HepG2 (cell line): Measurements from ENCODE around the gene MAP2K7. TPM values are rescaled to one million over a fixed set of nuclear protein-coding genes. Genes with fewer than 3 reads are reported as not detected.

Experiments
- ARNT ChIP-seq: fragments of 450-650 bp; IDR thresholded peaks from 2 replicates; pipeline ENCODE4 v1.6.1; 2017
- CEBPB ChIP-seq: IDR thresholded peaks from 2 replicates; pipeline ENCODE4 v1.6.1; 2011; ENCODE audit warnings: low read depth, low read length, improper control_type of control experiment, borderline replicate concordance
- EED ChIP-seq: sonication (generic); formaldehyde crosslinking; IDR thresholded peaks from 2 replicates; pipeline ENCODE4 v1.5.0; 2020; ENCODE audit warnings: mild to moderate bottlenecking, missing genetic modification reagents
- EZH2 ChIP-seq: conservative IDR thresholded peaks from 2 replicates; pipeline ENCODE4 v1.6.1; 2012; ENCODE audit warnings: mild to moderate bottlenecking, low read depth, low read length, moderate library complexity
- GMEB2 ChIP-seq: IDR thresholded peaks from 2 replicates; pipeline ENCODE4 v1.6.1; 2016; ENCODE audit warnings: missing biosample characterization, missing genetic modification reagents, low read depth
- HDAC2 ChIP-seq: sonication (generic); formaldehyde crosslinking; IDR thresholded peaks from 2 replicates; pipeline ENCODE4 v1.4.0; 2020; ENCODE audit warnings: missing genetic modification reagents
- HDAC6 ChIP-seq: fragments of 200-600 bp; sonication (generic); IDR thresholded peaks from 2 replicates; pipeline ENCODE4 v1.7.0; 2017; ENCODE audit warnings: mild to moderate bottlenecking, antibody characterized with exemption, low read length, low read depth
- HES4 ChIP-seq: sonication (generic); formaldehyde crosslinking; IDR thresholded peaks from 2 replicates; pipeline ENCODE4 v1.9.0; 2021; ENCODE audit warnings: mild to moderate bottlenecking, missing genetic modification reagents, borderline replicate concordance
- HNF4G ChIP-seq, 2 experiments: sonication (generic) in 1 of 2; formaldehyde crosslinking in 1 of 2; IDR thresholded peaks; 2 replicates each; pipeline versions ENCODE4 v1.4.0 to v1.6.1; 2011 to 2020; ENCODE audit warnings: borderline replicate concordance in 2 of 2, low read depth in 2 of 2, mild to moderate bottlenecking in 2 of 2, low read length in 1 of 2, missing genetic modification reagents in 1 of 2, moderate library complexity in 1 of 2
- KLF6 ChIP-seq: IDR thresholded peaks from 2 replicates; pipeline ENCODE4 v1.8.0; 2016; ENCODE audit warnings: missing biosample characterization, missing genetic modification reagents
- MTA1 ChIP-seq: sonication (generic); formaldehyde crosslinking; IDR thresholded peaks from 2 replicates; pipeline ENCODE4 v1.4.0; 2020; ENCODE audit warnings: missing genetic modification reagents, mild to moderate bottlenecking, borderline replicate concordance
- MTF1 ChIP-seq: sonication (generic); formaldehyde crosslinking; IDR thresholded peaks from 2 replicates; pipeline ENCODE4 v1.5.0; 2020; ENCODE audit warnings: missing genetic modification reagents
- NCOA1 ChIP-seq: sonication (generic); formaldehyde crosslinking; IDR thresholded peaks from 2 replicates; pipeline ENCODE4 v1.9.0; 2021; ENCODE audit warnings: missing genetic modification reagents
- SMAD9 ChIP-seq: sonication (generic); formaldehyde crosslinking; IDR thresholded peaks from 2 replicates; pipeline ENCODE4 v1.5.1; 2020; ENCODE audit warnings: mild to moderate bottlenecking, missing genetic modification reagents
- SOX13 ChIP-seq, 3 experiments: fragments of 450-650 bp in 1 of 3; sonication (generic) in 1 of 3; formaldehyde crosslinking in 1 of 3; IDR thresholded peaks in 2 of 3; conservative IDR thresholded peaks in 1 of 3; 2 replicates each; pipeline versions ENCODE4 v1.5.0 to v1.6.1; 2016 to 2020; ENCODE audit warnings: antibody characterized with exemption in 1 of 3, mild to moderate bottlenecking in 1 of 3, missing compliant biosample characterization in 1 of 3, missing genetic modification reagents in 1 of 3, moderate library complexity in 1 of 3
- TBX2 ChIP-seq: sonication (generic); formaldehyde crosslinking; IDR thresholded peaks from 2 replicates; pipeline ENCODE4 v1.5.0; 2020; ENCODE audit warnings: missing genetic modification reagents, mild to moderate bottlenecking, borderline replicate concordance
- TBX3 ChIP-seq: fragments of 450-650 bp; IDR thresholded peaks from 2 replicates; pipeline ENCODE4 v1.6.1; 2017; ENCODE audit warnings: antibody characterized with exemption, mild to moderate bottlenecking, inconsistent platforms, borderline replicate concordance
- TCF7 ChIP-seq: sonication (generic); IDR thresholded peaks from 2 replicates; pipeline ENCODE4 v1.6.1; 2016; ENCODE audit warnings: antibody characterized with exemption, low read depth
- ZFP1 ChIP-seq: IDR thresholded peaks from 2 replicates; pipeline ENCODE4 v1.6.1; 2016
- ZKSCAN1 ChIP-seq: fragments of 150-350 bp; IDR thresholded peaks from 2 replicates; pipeline ENCODE4 v1.6.1; 2014; ENCODE audit warnings: low read length
- ZNF383 ChIP-seq: sonication (generic); formaldehyde crosslinking; IDR thresholded peaks from 2 replicates; pipeline ENCODE4 v1.4.0; 2020; ENCODE audit warnings: missing genetic modification reagents, mild to moderate bottlenecking, borderline replicate concordance
- ZNF556 ChIP-seq: sonication (generic); formaldehyde crosslinking; IDR thresholded peaks from 2 replicates; pipeline ENCODE4 v1.4.0; 2020; ENCODE audit warnings: mild to moderate bottlenecking, missing genetic modification reagents, borderline replicate concordance
- ZNF562 ChIP-seq: sonication (generic); formaldehyde crosslinking; IDR thresholded peaks from 2 replicates; pipeline ENCODE4 v1.8.0; 2022; ENCODE audit warnings: missing genetic modification reagents, borderline replicate concordance
- ZNF740 ChIP-seq: sonication (generic); formaldehyde crosslinking; IDR thresholded peaks from 2 replicates; pipeline ENCODE4 v1.4.0; 2020; ENCODE audit warnings: missing genetic modification reagents
- ZNF775 ChIP-seq: sonication (generic); formaldehyde crosslinking; IDR thresholded peaks from 2 replicates; pipeline ENCODE4 v1.4.0; 2020; ENCODE audit warnings: missing genetic modification reagents, mild to moderate bottlenecking, moderate library complexity, borderline replicate concordance
- ZNF780A ChIP-seq: sonication (generic); formaldehyde crosslinking; IDR thresholded peaks from 2 replicates; pipeline ENCODE4 v1.8.0; 2022; ENCODE audit warnings: mild to moderate bottlenecking, missing genetic modification reagents, moderate library complexity
- polyA plus RNA-seq, 8 experiments: library from polyadenylated mRNA; depleted of rRNA in 3 of 8; stranded (reverse) in 7 of 8; unstranded in 1 of 8; fragments of >200 nt; fragmentation: Illumina TruSeq in 4 of 8; extraction: Trizol in 4 of 8; gene quantifications; 2 replicates each; pipeline versions ENCODE4 v1.2.1 to v1.2.3, GENCODE V29; 2011 to 2016; ENCODE audit warnings: low read depth in 4 of 8, missing spikeins in 1 of 8, mixed read lengths in 1 of 8; ENCODE audit not compliant: insufficient read depth in 1 of 8
- total RNA-seq, 5 experiments: library from RNA; depleted of rRNA; stranded (reverse); fragments of >200 nt; fragmentation: Illumina TruSeq; extraction: Trizol; gene quantifications; 2 replicates each; pipeline ENCODE4 v1.2.3, GENCODE V29; 2016; ENCODE audit warnings: low read depth in 1 of 5
- TF ChIP-seq, protein P1 (sequence below): sonication (generic); formaldehyde crosslinking; IDR thresholded peaks from 2 replicates; pipeline ENCODE4 v1.8.1; 2023; ENCODE audit warnings: mild to moderate bottlenecking, missing genetic modification reagents

The MAP2K7 gene
- total and polyA plus RNA-seq, 2 of the 13 experiments (the other 11 are each of a cell fraction or from before 2014, with no cell fraction given): 9.0 to 10.8 TPM

DNA sequence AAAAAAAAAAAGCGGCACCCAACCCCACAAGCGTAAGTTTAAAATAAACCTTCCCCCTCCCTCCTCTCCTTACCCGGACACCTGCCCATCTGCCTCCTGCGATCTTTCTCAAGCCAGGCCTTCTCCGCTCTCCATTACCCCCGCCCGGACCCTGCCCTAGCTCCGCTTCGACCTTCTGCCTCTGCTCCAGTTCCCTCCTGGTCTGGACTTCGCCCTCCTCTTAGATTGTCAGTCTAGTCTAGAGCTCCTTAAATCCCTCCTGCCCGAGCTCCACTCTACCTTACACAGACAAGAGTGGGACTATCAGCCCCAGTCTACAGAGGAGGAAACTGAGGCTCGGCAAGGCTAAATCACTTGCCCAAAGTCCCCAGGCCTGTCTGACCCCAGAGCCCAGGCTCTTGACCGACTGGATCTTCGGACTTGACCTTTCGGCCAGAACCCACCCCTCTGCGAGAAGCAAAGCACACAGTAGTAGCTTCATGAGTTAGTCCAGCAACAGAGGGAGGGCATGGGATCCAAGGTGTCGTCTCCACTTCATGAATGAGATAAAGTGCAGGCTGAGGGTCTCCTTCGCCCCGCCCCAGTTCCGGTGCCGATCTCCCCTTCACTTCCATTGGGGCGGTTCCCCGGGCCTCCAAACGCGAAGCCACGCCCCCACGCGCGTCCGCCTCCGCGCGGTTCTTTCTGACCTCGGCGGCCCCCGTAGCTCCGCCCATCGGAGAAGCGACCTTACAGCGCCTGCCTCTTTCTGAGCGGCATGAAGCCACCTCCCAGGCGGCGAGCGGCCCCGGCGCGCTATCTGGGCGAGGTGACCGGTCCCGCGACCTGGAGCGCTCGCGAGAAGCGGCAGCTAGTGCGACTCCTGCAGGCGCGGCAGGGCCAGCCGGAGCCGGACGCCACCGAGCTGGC, 16.2 kb downstream of the MAP2K7 start, which contains the start of gene SNAPC2 (continued):
- TF ChIP-seq SOX13 (IDR thresholded peaks at IDR 0.05) (no peak), SOX13 (CRISPR knock-in tag; conservative IDR thresholded peaks at IDR 0.05 in 1 of 2, IDR thresholded peaks at IDR 0.05 in 1 of 2) (peak in 1 of 2 experiments; percentile 41; a peak in 1 of 4 replicates), MTF1 (no peak), MTA1 (0 out of 2 replicates have a peak, but pooled peaks have one; percentile 30), GMEB2 (no peak), ZNF740 (CRISPR knock-in tag) (no peak), ZNF775 (CRISPR knock-in tag) (no peak), SMAD9 (CRISPR knock-in tag) (no peak), ARNT (no peak), EED (CRISPR knock-in tag) (no peak), ZKSCAN1 (0 out of 2 replicates have a peak, but pooled peaks have one; percentile 63), TBX3 (no peak), ZNF383 (no peak), KLF6 (CRISPR knock-in tag) (peak; percentile 60; the same call in 1 of the 2 replicates), HDAC6 (no peak), ZNF562 (no peak), HDAC2 (CRISPR knock-in tag) (peak; percentile 48; the same call in 1 of the 2 replicates), CEBPB (no peak), ZNF556 (CRISPR knock-in tag) (peak; percentile 66; the same call in 1 of the 2 replicates), ZNF780A (CRISPR knock-in tag) (no peak), NCOA1 (CRISPR knock-in tag) (no peak), TCF7 (no peak), HES4 (CRISPR knock-in tag) (peak; percentile 63), HNF4G (IDR thresholded peaks at IDR 0.05; ENCODE audit: borderline replicate concordance, low read depth, low read length) (peak; percentile 45; the same call in 1 of the 2 replicates), HNF4G (CRISPR knock-in tag; IDR thresholded peaks at IDR 0.05; ENCODE audit: borderline replicate concordance, low read depth) (no peak), EZH2 (no peak), ZFP1 (CRISPR knock-in tag) (no peak), TBX2 (CRISPR knock-in tag) (peak; percentile 59)
- TF ChIP-seq, protein P1, sequence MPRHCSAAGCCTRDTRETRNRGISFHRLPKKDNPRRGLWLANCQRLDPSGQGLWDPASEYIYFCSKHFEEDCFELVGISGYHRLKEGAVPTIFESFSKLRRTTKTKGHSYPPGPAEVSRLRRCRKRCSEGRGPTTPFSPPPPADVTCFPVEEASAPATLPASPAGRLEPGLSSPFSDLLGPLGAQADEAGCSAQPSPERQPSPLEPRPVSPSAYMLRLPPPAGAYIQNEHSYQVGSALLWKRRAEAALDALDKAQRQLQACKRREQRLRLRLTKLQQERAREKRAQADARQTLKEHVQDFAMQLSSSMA (CRISPR knock-in tag): peak; percentile 33; the same call in 1 of the 2 replicates
